GM18507 (cell line): ENCODE measurements around the gene CAP2.

Experiments
- DNase-seq: peaks from one replicate; pipeline ENCODE4 v3.0.0; 2011; ENCODE audit warnings: low read depth; ENCODE audit not compliant: insufficient read length; ENCODE audit errors: extremely low spot score
- FAIRE-seq: peaks from 2 replicates; lab custom pipeline; 2011; peaks lifted over from hg19 to GRCh38; lab: Jason Lieb, UNC

The CAP2 gene

DNA sequence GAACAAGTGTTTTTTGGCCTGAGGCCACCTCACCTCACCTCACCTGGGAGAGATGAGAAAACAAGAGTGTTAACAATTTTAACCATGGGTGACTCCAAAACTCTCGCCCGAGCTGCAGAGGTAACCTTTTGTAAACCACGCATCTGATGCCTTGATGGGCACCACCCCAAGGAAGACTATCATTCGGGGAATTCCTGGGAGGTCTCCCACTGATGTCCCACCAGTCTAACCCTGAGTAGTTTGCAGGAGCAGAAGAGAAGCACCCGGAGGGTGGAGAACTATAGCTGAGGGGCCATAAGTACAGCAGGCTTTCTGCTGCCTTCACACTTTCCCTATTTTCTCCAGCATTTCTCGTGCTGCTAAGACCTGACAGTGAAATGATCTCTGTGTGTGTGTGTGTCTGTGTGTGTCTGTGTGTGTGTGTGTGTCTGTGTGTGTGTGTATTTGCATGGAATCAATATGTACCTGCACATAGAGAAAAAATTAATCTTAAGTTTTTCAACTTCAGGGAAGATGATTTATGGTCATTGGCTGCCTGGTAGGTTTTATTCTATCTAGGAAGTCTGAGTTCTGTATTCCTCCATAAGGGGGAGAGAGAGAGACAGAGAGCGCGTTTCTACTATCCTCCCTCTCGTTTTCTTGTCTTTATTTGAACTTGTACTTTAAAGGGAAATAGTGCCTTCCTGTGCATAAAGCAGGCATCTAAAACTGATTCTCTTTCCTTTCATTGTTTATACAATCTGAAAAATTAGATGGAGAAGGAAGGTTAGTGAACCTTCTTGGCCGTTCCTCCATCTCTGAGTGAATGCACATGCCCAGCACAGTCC is 75.8 kb downstream of the CAP2 start:
- DNase-seq (no peak), FAIRE-seq (no peak)

DNA sequence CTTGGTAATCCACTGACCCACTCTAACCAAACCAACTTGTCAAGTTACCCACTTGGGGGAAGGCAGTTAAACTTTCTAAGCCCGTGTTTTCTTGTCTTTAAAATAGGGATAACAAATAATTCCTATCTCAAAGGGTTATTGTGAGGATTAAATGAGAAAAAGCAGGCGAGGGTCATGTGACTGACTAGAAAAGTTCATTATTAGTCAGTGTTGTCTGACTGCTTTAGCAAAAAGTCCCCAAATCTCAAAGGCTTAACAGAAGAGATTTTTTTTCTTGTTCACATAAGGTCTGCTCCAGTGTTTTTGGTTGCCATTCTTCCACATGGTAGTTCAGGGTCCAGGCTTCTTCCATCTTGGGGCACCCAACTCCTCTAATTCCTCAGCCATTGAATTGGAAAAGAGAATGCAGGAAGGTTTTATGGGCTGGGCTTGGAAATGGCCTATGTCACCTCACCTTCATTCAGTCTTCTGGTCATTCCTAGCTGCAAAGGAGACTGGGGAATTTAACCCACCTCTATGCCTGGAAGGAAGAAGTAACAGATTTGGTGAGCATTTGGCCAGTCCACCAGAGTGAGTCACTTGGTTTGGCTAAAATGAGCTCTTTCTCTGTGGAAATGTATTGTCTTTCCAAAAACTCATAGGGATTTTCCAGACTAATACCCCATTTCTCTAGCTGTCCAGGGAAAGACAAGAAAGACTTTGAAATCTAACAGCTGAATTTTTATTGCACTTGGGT is 77.0 kb downstream of the CAP2 start:
- no peak for FAIRE-seq
- no peak for DNase-seq

DNA sequence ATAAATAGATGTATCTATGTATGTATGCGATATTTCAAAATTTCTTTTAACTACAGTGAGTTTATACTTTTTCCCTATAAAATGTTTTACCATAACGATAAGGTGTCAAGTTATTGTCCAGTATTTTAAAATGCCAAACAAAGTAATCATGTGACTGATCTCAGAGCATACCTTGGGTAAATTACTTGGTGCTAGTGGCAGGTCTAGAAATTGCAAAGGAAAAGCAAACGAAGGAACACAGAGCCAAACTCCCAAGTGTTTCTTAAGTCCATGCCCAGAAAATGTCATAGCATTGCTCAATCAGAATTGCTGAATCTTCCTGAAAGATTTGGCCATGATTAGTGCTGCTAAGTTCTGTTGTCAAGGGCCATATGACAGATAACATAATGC is 77.5 kb downstream of the CAP2 start:
- no peak for FAIRE-seq

DNA sequence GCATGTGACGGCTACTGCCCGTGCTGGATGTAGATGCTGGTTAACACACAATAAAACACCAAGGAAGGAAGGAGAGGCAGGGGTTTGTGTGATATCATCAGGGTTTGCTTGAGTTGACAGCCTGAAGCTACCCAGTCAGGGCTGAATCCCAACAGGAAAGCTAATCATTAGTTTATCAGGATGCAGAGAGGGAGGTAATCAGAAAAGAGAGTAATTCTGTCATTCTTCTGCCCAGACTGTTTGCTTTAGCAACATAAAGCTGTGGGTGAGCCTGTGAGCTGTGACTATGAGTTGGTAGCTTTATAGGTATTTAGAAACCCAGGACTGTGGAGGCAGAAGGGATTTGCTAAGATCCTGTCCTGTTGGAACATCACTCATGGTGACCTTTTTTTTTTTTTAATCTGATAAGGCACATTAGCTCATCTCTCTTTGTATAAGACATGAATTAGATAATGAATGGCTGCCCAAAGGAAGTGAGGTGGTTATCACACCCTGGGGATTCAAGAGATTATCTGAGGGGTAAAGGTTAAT is 79.3 kb downstream of the CAP2 start:
- no peak for DNase-seq
- FAIRE-seq: no peak

More for the DNA sequence above, 77.5 kb downstream of the CAP2 start:
- no peak for DNase-seq

DNA sequence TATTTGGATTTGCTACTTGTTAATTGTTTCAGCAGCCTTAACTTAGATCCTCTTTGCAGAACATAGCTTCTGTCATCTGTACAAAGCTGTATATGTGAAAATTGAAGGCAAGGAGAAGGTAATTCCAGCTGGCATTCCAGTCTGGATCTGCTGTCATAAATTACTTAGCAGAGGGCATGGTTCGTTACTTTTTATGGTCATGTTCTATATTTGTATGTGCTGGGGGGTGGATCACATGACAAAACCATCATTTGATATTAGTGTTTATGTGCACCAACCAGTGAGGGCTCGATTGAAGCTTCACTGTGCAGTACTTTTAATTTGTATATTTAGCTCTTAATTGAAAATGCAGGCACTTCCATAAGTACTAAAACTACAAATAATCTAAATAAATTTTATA is 80.2 kb downstream of the CAP2 start:
- no peak for FAIRE-seq
- DNase-seq: no peak

DNA sequence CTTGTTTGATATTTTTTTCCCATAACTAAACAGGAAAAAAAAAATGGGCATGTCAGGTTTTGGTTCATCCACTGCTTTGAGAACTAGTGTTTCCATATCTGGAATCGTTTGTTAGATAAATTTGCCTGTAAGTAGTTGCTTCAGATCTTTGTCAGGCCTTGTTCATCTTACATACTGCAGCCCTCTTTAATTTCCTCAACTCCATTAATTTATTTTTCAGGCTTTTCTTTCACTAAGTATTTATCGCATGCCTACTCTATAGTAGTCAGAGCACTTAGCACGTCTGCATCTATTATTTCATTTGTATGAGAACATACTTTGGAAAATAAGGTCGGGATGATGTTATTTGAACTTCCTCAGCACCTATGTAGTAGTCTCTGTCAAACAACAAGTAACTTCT is 80.9 kb downstream of the CAP2 start:
- no peak for FAIRE-seq

DNA sequence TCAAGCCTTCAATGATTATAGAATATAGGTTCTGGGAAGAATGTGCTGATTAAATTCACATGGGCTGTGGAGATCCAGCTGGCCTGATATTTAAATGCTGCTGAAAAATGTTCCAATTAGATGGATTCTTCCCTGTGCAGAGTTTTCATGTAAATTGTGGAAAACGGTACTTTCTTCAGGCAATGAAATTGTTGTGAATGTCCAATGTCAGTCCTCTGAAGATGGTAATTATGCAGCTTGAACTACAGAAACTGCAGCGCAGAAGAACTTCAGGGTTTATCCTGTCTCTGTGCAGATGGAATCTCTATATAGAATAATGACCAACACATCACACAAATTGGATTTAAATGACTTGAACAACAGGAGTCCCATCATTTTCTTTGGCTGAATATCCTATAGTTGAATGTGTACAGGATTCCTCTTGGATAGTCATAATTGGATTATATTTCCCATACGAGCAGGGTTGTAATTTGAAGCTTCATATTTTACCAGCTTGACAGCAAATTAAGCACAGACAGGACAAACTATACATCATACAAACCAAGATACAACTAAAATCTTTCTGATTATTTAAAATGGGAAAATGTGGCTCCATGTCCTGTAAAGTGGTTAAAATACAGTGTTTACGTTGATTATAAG is 82.3 kb downstream of the CAP2 start:
- FAIRE-seq: no peak

More for the DNA sequence above, 80.9 kb downstream of the CAP2 start:
- DNase-seq: no peak

DNA sequence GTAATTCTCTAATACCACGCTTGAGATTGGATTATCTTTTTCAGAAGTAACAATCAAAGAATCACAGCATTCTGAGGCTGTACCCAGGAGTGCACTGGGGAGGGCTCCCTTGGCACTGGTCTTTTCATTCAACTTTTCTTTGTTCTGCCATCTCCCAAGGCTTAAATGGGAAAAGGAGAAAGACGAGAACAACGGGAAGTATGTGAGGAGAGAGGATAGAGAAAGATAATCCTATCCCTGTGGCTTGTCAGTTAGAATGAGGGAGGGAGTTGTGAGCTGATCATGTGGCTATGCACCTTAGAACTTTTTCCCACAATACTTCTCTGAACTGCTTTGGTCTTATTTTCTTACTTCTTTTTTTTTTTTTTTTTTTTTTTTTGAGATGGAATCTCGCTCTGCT is 83.1 kb downstream of the CAP2 start:
- no peak for FAIRE-seq
- DNase-seq: no peak

More for the DNA sequence above, 82.3 kb downstream of the CAP2 start:
- DNase-seq: no peak

DNA sequence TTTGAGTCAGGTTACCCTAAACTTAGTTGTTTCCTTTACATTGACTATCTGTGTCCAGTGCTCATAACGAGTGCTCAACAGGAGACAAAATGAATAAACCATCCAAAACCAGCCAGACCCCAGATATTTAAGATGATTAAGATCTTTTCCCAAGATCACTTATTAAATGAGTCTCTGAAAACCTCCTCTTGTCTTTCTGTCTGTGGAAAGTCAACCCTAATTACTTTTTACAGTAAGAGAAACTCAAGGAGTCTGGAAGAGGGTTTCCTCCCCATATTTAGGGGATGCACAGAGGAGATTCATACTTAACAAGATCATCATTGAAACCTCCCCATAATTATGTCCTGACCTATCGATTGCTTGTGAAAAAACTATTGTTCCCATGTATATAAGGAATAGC is 84.0 kb downstream of the CAP2 start:
- DNase-seq (no peak), FAIRE-seq (no peak)

DNA sequence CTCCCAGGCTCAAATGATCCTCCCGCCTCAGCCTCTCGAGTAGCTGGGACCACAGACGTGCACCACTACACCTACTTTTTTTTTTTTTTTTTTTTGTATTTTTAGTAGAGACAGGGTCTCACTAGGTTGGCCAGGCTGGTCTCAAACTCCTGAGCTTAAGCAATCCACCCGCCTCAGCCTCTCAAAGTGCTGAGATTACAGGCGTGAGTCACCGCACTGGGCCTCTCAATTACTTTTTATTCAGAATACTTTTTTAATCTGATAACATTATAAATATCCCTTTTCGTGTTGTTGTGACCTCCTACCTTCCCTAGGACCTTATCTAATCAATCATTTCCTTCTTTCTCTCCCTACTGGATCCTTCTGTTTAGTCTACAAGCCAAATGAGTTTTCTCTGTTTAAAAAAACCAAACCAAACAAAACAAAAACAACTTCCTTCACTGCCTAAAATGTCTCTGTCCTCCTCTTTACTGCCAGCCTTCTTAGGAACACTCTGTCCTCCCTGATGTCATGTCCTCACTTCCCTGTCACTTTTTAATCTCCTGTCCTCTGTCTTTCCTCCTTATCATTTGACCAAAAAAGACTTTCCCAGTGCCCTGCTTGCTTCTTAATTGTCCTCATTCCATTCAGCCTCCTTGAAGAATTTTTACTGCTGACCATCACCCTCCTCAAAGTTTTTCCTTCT is 85.0 kb downstream of the CAP2 start:
- DNase-seq (no peak), FAIRE-seq (no peak)

DNA sequence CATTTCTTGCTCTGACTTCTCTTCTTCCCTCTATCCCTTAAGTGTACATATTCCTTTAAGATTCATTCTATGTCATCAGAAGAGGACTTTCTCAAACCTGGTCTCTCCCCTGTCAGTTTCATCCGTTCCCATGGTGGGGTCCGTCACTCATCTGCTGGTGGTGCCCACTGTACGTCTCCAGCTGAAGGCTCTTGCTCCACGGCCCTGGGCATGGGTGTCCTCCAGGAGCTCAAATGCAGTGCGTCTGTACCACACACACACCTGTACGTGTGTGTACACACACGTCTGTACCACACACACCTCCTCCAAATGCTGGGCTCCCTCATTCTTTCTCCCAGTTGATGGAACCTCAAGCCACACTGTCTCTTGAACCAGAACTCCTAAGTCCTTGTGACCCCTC is 85.6 kb downstream of the CAP2 start:
- FAIRE-seq: no peak
- DNase-seq: no peak

DNA sequence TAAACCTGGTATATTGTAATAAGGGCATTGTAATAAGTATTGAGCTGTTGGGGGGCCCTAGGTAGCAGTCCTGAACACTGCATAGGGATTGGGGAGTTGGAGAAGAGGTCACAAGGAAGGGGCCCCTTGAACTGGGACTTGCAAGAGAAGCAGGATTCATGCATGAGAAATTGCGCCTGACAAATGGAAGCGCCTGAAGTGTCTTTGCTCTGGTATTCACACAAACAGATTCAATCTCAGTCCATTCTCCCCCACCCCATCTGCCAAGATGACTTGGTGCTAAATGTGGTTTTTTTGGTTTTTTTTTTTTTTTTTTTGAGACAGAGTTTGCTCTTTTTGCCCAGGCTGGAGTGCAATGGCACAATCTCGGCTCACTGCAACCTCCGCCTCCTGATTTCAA is 87.1 kb downstream of the CAP2 start:
- DNase-seq: no peak
- FAIRE-seq: no peak

DNA sequence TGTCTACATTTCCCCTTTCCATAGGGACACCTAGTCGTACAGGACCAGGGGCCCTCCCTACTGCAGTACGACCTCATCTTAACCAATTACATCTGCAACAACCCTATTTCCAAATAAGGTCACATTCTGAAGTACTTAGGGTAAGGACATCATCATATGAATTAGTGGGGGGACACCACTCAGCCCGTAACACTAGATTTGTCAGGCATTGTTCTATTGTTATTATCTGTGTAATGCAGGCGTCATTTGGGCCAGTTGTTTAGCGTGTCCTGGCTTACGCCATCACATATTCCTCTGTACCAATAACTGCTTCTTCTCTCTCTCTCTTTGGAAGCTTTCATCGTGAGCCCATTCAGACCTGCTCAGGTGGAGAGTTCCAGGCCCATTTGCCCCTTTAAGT is 89.3 kb downstream of the CAP2 start:
- no peak for DNase-seq
- FAIRE-seq: no peak

DNA sequence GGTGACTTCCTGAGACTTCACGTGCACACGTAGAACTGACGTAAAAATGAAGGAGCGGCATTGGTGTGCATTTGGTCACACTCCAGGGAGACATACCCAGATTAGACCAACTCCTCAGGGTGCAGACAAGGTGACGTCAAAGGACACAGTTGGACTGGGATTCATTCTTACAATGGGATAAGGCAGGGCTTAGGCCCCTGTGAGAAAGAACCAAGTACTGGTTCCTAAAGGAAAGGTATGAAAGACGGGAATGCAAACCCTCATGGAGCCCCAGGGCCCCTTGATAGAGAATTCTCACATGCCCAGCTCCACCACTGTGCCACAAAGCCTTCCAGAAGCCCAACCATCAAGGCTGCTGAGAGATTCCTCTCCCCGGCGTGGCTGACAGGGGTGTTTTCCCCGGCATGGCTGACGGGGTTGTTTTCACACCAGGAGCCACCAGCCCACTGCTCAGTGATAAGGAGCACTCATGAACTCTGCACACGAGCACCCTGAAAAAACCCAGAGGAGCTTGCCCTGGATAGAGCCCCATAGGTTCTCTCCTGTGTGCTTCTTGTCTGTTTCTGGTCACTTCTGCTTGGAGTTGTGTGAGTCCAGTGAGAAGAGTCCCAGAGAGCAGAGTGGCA is 90.1 kb downstream of the CAP2 start:
- DNase-seq: no peak
- no peak for FAIRE-seq

DNA sequence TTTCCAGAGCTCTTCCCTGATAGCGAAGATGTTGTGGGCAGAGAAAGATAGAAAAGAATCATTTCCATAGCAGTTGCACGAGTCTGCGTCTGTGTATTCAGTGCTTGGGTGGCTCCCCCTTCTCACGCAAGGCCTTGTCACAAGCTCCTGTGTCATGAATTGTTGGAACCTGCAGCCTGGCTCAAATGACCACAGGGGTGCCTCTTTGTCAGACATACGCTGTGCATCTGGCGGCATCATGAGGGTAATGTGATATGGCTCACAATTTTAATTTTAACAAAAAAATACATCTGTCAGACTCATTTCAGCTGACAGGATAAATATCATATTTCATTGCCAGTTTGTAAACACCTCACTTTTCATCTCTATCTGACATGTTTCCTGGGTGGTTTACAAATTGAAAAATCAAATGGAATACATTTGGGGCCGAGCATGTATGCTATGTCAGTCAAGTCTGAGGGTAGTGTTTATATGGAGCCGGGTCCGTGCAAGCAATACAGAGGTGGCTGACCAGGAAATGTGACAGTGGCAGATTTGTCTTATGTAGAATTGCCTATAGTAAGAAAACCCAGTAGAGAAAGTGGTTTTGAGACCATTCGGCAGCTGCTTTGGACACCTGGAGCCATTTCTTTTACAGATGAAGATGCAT is 90.9 kb downstream of the CAP2 start:
- FAIRE-seq: no peak
- DNase-seq: no peak

DNA sequence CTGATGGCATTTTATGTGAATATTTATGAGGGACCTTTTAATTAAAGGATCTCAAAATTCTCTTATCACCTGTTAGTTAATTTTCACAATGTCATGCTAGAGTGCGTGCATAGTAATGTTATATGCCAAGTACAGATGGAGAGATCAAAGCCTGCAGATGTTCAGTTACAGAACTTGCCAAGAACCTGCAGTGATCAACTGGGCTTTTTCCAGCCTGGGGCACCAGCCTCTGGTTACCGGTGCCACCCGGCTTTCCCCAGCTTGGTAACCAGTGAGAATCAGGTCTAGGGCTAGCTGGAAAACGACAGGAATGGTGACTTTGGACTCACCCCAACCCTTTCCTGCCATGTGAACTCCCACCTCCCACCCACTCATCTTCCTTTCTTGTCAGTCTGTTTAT is 91.8 kb downstream of the CAP2 start:
- no peak for DNase-seq
- no peak for FAIRE-seq

DNA sequence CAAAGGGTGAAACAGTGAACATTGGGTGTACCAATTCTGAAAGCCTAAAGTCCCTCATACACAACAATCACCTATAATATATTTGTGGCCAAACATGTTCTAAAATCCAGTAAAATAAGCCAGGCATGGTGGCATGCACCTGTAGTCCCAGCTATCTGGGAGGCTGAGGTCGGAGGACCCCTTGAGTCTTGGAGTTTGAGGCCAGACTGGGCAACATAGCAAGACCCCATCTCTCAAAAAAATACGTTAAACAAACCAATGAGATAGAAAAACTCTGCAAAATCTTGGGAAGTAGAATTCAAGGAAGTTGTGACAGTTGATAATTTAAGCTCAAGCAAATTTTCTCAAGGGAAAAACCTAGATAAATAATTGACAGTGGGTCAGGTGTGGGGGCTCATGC is 92.6 kb downstream of the CAP2 start:
- FAIRE-seq (no peak), DNase-seq (no peak)

DNA sequence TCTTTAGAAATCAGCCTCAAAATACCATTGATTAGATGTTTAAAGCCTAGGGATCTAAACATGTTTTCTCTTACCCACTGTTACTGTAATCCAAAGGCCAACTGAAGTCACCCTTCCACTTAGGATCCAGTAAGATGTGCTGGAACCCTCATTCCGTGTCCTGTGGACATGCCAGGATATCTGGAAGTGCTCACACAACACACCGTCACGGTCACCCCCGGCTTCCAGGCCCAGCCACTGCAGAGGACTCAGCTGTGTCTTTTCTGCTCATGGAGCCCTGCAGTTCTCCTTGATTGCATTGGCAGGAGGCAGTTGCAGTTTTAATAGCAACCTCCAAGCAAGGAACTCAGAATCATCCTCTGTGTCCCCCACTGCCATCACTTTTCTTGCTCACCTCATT is 93.3 kb downstream of the CAP2 start:
- no peak for FAIRE-seq

DNA sequence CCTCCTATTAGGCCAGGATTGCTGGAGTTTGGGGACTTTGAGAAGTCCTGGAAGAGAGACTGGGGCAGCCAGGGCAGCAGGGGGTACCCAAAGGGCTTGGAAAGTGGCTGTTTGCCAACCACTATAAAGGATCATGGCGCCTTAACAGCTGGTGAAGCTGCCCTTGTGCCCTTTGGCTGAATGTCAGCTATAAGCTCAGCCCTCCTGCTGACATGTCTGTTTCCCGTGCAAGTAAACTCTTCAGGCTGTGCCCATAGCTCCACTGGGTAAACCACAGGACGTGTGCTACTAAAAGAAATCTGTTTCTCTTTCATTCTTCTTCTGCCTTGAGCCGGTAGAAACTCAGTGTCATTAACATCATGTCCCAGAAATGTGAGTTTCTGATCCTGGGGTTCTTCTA is 97.3 kb downstream of the CAP2 start:
- DNase-seq (no peak), FAIRE-seq (no peak)

More for the DNA sequence above, 93.3 kb downstream of the CAP2 start:
- DNase-seq: no peak
